Measurements from ENCODE around the gene PM20D2. TPM values are rescaled to one million over a fixed set of nuclear protein-coding genes. Genes with fewer than 3 reads are reported as not detected.

Gene PM20D2
- total and polyA plus RNA-seq, 4 experiments from 2014 or later: 7.8 to 11.6 (median 11.3) TPM

DNA sequence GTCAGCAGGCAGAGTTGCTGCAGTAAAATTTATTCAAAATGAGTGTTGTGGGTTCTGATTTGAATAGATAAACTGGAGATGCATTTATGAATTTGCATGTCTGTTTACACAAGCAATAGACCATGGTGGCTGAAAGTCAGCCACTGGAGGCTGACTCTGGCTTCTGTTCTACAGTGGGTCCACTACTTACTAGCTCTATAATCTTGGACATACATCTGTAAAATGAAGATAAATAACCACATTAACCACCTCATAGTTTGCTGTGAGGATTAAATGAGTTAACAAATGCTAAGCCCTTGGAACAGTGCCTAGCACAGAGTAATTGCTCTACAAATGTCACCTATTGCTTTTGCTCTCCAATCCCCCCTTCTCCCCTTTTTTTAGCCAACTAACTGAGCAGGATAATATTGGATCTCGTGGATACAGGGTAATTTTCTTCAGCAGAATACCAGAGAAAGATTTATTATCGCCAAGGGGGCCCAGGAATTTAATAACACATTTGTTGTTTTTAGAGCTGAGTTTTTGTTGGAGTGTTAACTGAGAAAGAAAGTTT, 1.4 kb upstream of the PM20D2 start:
- ChIA-PET POLR2A (ENCODE audit: partially characterized antibody) (interaction anchor here (1.7 to 4.5 kb wide), 3 partner anchors 59 to 205 kb away, joined by 6 to 155 read pairs (median 10); partner anchors contain the start of gene PNRC1), CTCF (ENCODE audit: partially characterized antibody) (interaction anchor here (1.3 to 2.9 kb wide), 4 partner anchors 65 to 228 kb away, joined by 4 to 19 read pairs (median 9); partner anchors contain the start of gene PNRC1)
- Mint-ChIP-seq H3K27me3 (no peaks in the 10 kb centered on the region), H3K9me3 (no peaks in the 10 kb centered on the region), H3K36me3 (peaks cover 0 to 14% of the 10 kb centered on the region in 2 donors), H3K27ac (peak overlapping the region in 3 of 7 donors; percentile 42 to 77 (median 46)), H3K4me3 (peak overlapping the region in 3 of 8 donors; percentile 18 to 58 (median 32)), H3K4me1 (peaks cover 16 to 30% (median 24%) of the 10 kb centered on the region in 4 donors)
- Histone ChIP-seq H3K4me3 (ENCODE audit: low read length in 2 of 2) (no peak overlapping the region), H3K4me1 (ENCODE audit: insufficient read depth, low read length) (peaks cover 20% of the 10 kb centered on the region), H3K36me3 (ENCODE audit: insufficient read depth, low read length) (no peaks in the 10 kb centered on the region), H3K27me3 (ENCODE audit: insufficient read depth, low read length) (no peaks in the 10 kb centered on the region), H3K9me3 (ENCODE audit: control insufficient read depth in 1 of 2, low read length in 2 of 2) (no peaks in the 10 kb centered on the region), H3K27ac (ENCODE audit: low read depth, low read length) (no peak overlapping the region)
- intact Hi-C loops (cut with micrococcal nuclease): no loop called here
- no peak for DNase-seq

DNA sequence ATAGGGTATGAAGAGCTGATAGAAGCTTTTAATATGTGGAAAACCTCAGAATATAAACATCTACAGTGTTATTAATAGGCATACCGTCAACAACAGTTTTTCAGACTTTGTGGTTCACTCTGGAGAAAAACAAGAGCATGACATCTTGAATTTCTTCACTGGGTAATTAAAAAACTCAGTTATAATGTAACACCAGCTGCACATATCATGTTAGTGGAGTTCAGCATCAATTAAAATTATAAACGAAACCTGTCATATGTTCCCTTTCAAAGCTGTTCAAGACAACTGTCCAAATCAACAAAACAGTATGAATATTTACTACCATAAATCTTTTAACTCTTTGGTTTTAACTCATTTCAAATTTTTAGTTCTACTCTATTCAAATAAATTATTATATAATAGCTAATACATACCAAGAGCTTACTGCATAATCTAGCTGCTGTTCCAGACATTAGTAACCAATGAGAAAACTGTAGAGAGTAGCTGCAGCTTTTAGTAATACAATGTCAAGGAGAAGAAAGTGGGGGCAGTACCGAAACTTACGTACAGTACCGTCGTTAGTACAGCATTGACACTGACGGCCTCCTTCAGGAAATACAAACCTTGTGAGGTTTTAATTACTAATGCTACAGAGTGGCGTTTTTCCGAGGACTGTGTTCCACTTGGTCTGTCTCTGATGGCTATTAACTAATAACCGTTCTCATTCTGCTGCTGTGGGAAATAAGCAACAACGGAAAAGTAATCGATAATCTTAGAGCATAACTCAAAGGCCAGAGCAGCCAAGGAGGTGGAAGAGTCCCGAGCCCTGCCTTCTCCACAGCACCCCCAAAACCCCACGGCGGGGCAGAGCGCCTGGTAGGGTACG, 532 bp upstream of the PM20D2 start:
- peak overlapping the region; percentile 90 to 99 (median 96) for H3K4me3 Mint-ChIP-seq

DNA sequence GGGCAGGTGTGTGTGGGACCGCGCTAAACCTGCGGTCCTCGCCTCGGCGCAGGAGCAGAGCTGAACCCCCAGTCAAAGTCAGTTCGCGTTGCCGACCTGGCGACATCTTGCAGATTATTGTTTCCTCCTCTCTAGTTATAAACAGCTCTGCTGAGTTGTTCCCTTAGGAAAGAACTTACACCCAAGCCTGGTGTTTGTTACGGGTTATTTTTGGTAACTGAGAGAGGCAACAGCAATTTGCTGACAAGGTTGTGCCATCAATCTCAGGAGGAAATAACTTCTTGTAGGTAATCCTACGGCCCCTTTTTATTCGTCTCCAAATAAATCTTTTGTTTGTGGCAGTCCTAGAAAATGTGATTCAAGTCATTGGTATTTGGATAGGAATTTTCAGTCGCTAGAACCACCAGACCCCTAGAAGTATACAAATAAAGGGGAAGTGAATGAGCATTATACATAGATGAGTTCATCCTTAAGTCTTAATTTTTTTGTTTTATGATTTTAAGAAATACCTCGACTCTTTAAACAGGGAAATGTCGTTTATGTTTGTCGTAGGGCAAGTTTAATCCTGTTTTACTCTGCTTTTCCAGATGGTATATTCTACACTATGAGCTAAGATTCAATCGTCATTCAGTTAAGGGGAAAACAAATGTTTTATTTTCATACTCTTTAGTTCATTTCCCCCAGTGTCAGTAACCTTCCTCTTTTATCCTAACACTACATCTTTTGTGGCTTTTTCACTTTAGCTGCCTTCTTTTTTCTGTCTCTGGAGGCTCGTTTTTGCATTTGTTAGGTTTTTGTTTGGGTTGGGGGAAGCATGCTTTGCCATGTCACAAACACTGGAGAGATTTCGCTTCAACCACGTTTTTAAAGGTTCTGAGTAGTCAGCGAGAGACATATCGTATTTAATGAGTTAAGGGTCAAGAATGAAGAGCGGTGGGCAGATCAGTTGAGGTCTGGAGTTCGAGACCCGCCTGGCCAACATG, 1.2 kb downstream of the PM20D2 start:
- Histone ChIP-seq H3K9me3 (ENCODE audit: control insufficient read depth in 1 of 2, low read length in 2 of 2) (no peaks in the 10 kb centered on the region), H3K4me1 (ENCODE audit: insufficient read depth, low read length) (peaks cover 20% of the 10 kb centered on the region), H3K4me3 (ENCODE audit: low read length in 2 of 2) (peak overlapping the region; percentile 34 to 44), H3K27me3 (ENCODE audit: insufficient read depth, low read length) (no peaks in the 10 kb centered on the region), H3K36me3 (ENCODE audit: insufficient read depth, low read length) (no peaks in the 10 kb centered on the region), H3K27ac (ENCODE audit: low read depth, low read length) (peak overlapping the region; percentile 66)
- Mint-ChIP-seq H3K9me3 (no peaks in the 10 kb centered on the region), H3K36me3 (peaks cover 6 to 26% of the 10 kb centered on the region in 2 donors), H3K4me3 (peak overlapping the region; percentile 80 to 89 (median 87)), H3K4me1 (peaks cover 18 to 35% (median 27%) of the 10 kb centered on the region in 4 donors), H3K27me3 (no peaks in the 10 kb centered on the region), H3K27ac (peak overlapping the region in 6 of 7 donors; percentile 15 to 86 (median 74))
- CTCF ChIA-PET (ENCODE audit: partially characterized antibody): interaction anchor here (1.3 to 2.5 kb wide), 3 partner anchors 11 to 226 kb away, joined by 3 to 19 read pairs (median 4); partner anchors contain the start of gene PNRC1
- POLR2A ChIA-PET (ENCODE audit: partially characterized antibody): interaction anchor here (0.5 to 4.5 kb wide), 8 partner anchors 10 to 780 kb away, joined by 3 to 155 read pairs (median 4); partner anchors contain the start of genes PNRC1, RNGTT and UBE2J1
- DNase-seq: peak in 1 of 5 donors; percentile 27
- intact Hi-C loops (cut with micrococcal nuclease): loop anchor here (5.0 kb wide), 1 partner anchor 205 kb away; the partner anchor contains the start of gene UBE2J1

More for the DNA sequence above, 532 bp upstream of the PM20D2 start:
- peaks cover 0 to 20% of the 10 kb centered on the region in 2 donors for H3K36me3 Mint-ChIP-seq
- ChIA-PET CTCF (ENCODE audit: partially characterized antibody) (interaction anchor here (1.0 to 2.9 kb wide), 7 partner anchors 16 to 227 kb away, joined by 3 to 19 read pairs (median 5); partner anchors contain the start of gene PNRC1), POLR2A (ENCODE audit: partially characterized antibody) (interaction anchor here (0.8 to 4.5 kb wide), 12 partner anchors 9 to 493 kb away, joined by 3 to 155 read pairs (median 4); partner anchors contain the start of genes LYRM2, PNRC1, RNGTT and UBE2J1)
- Histone ChIP-seq H3K4me3 (ENCODE audit: low read length in 2 of 2) (peak overlapping the region; percentile 33 to 44), H3K27ac (ENCODE audit: low read depth, low read length) (peak overlapping the region; percentile 66), H3K4me1 (ENCODE audit: insufficient read depth, low read length) (peaks cover 20% of the 10 kb centered on the region), H3K9me3 (ENCODE audit: control insufficient read depth in 1 of 2, low read length in 2 of 2) (no peaks in the 10 kb centered on the region), H3K27me3 (ENCODE audit: insufficient read depth, low read length) (no peaks in the 10 kb centered on the region), H3K36me3 (ENCODE audit: insufficient read depth, low read length) (no peaks in the 10 kb centered on the region)
- no peaks in the 10 kb centered on the region for H3K9me3 Mint-ChIP-seq
- intact Hi-C loops (cut with micrococcal nuclease): loop anchor here (1.0 to 5.0 kb wide), 3 partner anchors 65 to 207 kb away; partner anchors contain the start of genes PNRC1 and UBE2J1
- H3K4me1 Mint-ChIP-seq: peaks cover 18 to 35% (median 27%) of the 10 kb centered on the region in 4 donors
- H3K27me3 Mint-ChIP-seq: no peaks in the 10 kb centered on the region
- H3K27ac Mint-ChIP-seq: peak overlapping the region; percentile 89 to 98 (median 94)
- DNase-seq: peak in 4 of 5 donors; percentile 49 to 56 (median 54)

DNA sequence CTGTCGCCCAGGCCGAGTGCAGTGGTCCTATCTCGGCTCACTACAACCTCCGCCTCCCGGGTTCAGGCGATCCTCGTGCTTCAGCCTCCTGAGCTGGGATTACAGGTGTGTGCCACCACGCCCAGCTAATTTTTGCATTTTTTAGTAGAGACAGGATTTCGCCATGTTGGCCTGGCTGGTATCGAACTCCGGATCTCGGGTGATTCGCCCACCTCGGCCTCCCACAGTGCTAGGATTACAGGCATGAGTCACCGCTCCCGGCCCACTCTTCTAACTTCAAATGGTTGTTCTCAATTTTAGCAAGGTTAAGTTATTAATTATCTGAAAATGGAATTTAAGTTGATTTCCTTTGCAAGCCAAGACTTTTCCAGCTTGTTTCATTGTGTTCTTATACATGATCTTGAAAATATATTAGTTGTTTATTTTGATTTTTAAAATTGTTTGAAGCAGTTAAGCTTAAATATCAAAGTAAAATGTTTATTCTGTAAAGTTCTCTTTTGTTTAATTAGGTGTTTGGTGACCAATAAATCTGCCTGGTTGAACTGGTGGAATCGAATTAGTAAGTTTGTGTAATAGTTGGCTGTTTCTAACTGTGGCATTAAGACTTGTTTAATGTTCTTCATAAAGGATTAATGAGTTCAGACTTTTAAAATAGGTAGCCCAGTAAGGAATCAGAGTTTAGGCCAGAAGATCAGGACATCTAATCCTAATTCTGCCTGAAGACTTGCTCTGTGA, 2.3 kb downstream of the PM20D2 start:
- no peaks in the 10 kb centered on the region for H3K27me3 ChIP-seq (ENCODE audit: insufficient read depth, low read length)
- ChIA-PET CTCF (ENCODE audit: partially characterized antibody) (interaction anchor here (1.3 kb wide), 1 partner anchor 9 kb away, joined by 3 read pairs; no protein-coding TSS in a partner anchor), POLR2A (ENCODE audit: partially characterized antibody) (interaction anchor here (0.6 to 4.5 kb wide), 2 partner anchors 38 to 67 kb away, joined by 7 to 155 read pairs; partner anchors contain the start of gene PNRC1)
- Mint-ChIP-seq H3K27ac (no peak overlapping the region), H3K4me1 (peaks cover 18 to 35% (median 27%) of the 10 kb centered on the region in 4 donors), H3K9me3 (no peaks in the 10 kb centered on the region), H3K4me3 (peak overlapping the region in 7 of 8 donors; percentile 26 to 64 (median 48)), H3K36me3 (peaks cover 6 to 28% of the 10 kb centered on the region in 2 donors), H3K27me3 (no peaks in the 10 kb centered on the region)
- DNase-seq: no peak
- H3K4me1 ChIP-seq (ENCODE audit: insufficient read depth, low read length): peaks cover 20% of the 10 kb centered on the region
- no peaks in the 10 kb centered on the region for H3K36me3 ChIP-seq (ENCODE audit: insufficient read depth, low read length)
- no peak overlapping the region for H3K27ac ChIP-seq (ENCODE audit: low read depth, low read length)
- intact Hi-C loops (cut with micrococcal nuclease): loop anchor here (5.0 kb wide), 1 partner anchor 204 kb away; the partner anchor contains the start of gene UBE2J1
- no peaks in the 10 kb centered on the region for H3K9me3 ChIP-seq (ENCODE audit: control insufficient read depth in 1 of 2, low read length in 2 of 2)
- no peak overlapping the region for H3K4me3 ChIP-seq (ENCODE audit: low read length in 2 of 2)

DNA sequence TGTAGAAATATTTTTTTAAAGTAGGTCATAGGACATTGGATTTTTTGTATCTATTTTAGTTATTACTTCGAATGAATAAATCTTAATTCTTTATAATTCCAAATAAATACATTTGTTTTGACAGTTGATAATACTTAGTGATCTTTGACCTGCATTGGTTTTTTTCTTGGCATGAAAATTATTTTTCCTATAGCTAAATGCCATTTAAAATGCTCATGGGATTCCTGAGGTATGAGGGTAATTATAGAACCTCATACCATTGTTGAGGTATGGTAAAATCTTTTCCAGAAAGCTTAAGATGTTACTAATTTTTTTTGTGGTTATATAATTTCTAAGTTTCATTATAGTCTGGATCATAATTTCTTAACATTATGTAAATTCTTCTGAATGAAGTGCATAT, 8.3 kb downstream of the PM20D2 start:
- ChIA-PET POLR2A (ENCODE audit: partially characterized antibody) (interaction anchor here (1.0 kb wide), 1 partner anchor 8 kb away, joined by 3 read pairs; the partner anchor contains the start of gene PM20D2), CTCF (ENCODE audit: partially characterized antibody) (interaction anchor here (1.2 kb wide), 2 partner anchors 158 to 208 kb away, joined by 3 read pairs; no protein-coding TSS in a partner anchor)
- Mint-ChIP-seq H3K4me1 (peaks cover 0 to 14% (median 7%) of the 10 kb centered on the region in 4 donors), H3K36me3 (peaks cover 12 to 37% of the 10 kb centered on the region in 2 donors), H3K27me3 (no peaks in the 10 kb centered on the region), H3K27ac (no peak overlapping the region), H3K4me3 (no peak overlapping the region), H3K9me3 (no peaks in the 10 kb centered on the region)
- intact Hi-C loops (cut with micrococcal nuclease): no loop called here
- Histone ChIP-seq H3K36me3 (ENCODE audit: insufficient read depth, low read length) (peaks cover 2% of the 10 kb centered on the region), H3K4me3 (ENCODE audit: low read length in 2 of 2) (no peak overlapping the region), H3K9me3 (ENCODE audit: control insufficient read depth in 1 of 2, low read length in 2 of 2) (no peaks in the 10 kb centered on the region), H3K27me3 (ENCODE audit: insufficient read depth, low read length) (no peaks in the 10 kb centered on the region), H3K27ac (ENCODE audit: low read depth, low read length) (no peak overlapping the region), H3K4me1 (ENCODE audit: insufficient read depth, low read length) (no peaks in the 10 kb centered on the region)
- no peak for DNase-seq

All from CD4-positive, alpha-beta memory T cell (primary cell).